ENCODE results near the gene CNOT4.

DNA sequence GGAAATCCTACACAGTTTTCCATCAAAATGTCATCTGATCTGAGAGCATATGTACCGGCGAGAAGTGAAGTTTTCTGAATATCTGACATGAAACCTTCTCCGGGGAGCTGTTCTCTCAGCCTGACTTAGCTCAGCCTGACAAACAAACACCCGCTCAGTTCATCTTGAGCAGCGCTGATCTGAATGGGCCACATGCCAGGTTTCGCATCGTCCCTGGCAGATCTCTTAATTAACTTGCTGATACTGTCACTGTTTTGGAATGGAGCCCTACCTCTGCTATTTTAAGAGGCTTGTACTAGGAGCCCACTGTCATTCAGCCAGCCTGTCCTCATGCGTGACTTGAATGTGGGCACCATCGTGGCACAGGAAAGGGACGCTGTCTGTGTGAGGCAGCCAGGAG, 167.0 kb downstream of the CNOT4 start:
- TF ChIP-seq EP300 (IDR thresholded peaks at IDR 0.05; ENCODE audit: borderline replicate concordance) (no peak), YY1 (IDR thresholded peaks at IDR 0.05; ENCODE audit: low read depth) (no peak), FOXM1 (IDR thresholded peaks at IDR 0.05; ENCODE audit: borderline replicate concordance, low read depth) (no peak), RAD21 (IDR thresholded peaks at IDR 0.05; ENCODE audit: low read depth) (no peak), TCF12 (IDR thresholded peaks at IDR 0.05; ENCODE audit: low read depth) (no peak), EGR1 (IDR thresholded peaks at IDR 0.05) (no peak), TAF1 (IDR thresholded peaks at IDR 0.05; ENCODE audit: low read depth) (no peak)
- TF ChIP-seq, protein P1, sequence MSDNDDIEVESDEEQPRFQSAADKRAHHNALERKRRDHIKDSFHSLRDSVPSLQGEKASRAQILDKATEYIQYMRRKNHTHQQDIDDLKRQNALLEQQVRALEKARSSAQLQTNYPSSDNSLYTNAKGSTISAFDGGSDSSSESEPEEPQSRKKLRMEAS (IDR thresholded peaks at IDR 0.05), result no peak
- TF ChIP-seq, protein P2, sequence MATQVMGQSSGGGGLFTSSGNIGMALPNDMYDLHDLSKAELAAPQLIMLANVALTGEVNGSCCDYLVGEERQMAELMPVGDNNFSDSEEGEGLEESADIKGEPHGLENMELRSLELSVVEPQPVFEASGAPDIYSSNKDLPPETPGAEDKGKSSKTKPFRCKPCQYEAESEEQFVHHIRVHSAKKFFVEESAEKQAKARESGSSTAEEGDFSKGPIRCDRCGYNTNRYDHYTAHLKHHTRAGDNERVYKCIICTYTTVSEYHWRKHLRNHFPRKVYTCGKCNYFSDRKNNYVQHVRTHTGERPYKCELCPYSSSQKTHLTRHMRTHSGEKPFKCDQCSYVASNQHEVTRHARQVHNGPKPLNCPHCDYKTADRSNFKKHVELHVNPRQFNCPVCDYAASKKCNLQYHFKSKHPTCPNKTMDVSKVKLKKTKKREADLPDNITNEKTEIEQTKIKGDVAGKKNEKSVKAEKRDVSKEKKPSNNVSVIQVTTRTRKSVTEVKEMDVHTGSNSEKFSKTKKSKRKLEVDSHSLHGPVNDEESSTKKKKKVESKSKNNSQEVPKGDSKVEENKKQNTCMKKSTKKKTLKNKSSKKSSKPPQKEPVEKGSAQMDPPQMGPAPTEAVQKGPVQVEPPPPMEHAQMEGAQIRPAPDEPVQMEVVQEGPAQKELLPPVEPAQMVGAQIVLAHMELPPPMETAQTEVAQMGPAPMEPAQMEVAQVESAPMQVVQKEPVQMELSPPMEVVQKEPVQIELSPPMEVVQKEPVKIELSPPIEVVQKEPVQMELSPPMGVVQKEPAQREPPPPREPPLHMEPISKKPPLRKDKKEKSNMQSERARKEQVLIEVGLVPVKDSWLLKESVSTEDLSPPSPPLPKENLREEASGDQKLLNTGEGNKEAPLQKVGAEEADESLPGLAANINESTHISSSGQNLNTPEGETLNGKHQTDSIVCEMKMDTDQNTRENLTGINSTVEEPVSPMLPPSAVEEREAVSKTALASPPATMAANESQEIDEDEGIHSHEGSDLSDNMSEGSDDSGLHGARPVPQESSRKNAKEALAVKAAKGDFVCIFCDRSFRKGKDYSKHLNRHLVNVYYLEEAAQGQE (IDR thresholded peaks at IDR 0.05; ENCODE audit: low read depth), result no peak
- TF ChIP-seq, protein P3, sequence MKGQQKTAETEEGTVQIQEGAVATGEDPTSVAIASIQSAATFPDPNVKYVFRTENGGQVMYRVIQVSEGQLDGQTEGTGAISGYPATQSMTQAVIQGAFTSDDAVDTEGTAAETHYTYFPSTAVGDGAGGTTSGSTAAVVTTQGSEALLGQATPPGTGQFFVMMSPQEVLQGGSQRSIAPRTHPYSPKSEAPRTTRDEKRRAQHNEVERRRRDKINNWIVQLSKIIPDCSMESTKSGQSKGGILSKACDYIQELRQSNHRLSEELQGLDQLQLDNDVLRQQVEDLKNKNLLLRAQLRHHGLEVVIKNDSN (IDR thresholded peaks at IDR 0.05), result no peak
